GM21737 (cell line): ENCODE data around the gene SLC16A5.
"Not testable (repeated sequence)": the region's sequence is repeated elsewhere in the genome, so short reads cannot be mapped to it uniquely, and the experiment has no call there.

Experiments used
- ATAC-seq: cut with Tn5 transposase; IDR thresholded peaks from one replicate; pipeline ENCODE4 v1.9.1; 2021; ENCODE audit warnings: mild to moderate bottlenecking, moderate library complexity; ENCODE audit not compliant: unreplicated experiment

Gene SLC16A5

GRCh38 chr17:75109407-75110233, 21.9 kb downstream of the SLC16A5 start, which contains the start of gene ARMC7:
ARMC7 (plus strand) TSS chr17:75109969; CDS start chr17:75110289, 320 bp downstream.
- peak; percentile 53 for ATAC-seq

DNA sequence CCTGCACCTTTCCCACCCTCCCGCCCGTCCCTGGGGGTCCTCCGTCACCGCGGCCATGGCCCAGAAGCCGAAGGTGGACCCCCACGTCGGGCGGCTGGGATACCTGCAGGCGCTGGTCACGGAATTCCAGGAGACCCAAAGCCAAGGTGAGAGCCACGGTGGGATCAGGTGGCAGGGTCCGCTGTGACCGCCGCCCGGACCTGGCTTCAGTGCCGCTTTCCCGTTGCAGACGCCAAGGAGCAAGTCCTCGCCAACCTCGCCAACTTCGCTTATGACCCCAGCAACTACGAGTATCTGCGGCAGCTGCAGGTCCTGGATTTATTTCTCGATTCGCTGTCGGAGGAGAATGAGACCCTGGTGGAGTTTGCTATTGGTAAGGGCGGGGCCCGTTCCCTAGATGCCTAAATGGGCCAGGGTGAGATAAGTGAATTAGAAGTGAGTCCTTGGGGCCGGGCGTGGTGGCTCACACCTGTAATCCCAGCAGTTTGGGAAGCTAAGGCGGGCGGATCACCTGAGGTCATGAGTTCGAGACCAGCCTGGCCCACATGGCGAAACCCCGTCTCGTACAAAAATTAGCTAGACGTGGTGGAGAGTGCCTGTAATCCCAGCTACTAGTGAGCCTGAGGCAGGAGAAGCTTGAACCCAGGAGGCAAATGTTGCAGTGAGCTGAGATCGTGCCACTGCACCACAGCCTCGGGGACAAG, 22.6 kb downstream of the SLC16A5 start:
- no peak for ATAC-seq

GRCh38 chr17:75111777-75112335, 24.1 kb downstream of the SLC16A5 start:
- ATAC-seq, result no peak

DNA sequence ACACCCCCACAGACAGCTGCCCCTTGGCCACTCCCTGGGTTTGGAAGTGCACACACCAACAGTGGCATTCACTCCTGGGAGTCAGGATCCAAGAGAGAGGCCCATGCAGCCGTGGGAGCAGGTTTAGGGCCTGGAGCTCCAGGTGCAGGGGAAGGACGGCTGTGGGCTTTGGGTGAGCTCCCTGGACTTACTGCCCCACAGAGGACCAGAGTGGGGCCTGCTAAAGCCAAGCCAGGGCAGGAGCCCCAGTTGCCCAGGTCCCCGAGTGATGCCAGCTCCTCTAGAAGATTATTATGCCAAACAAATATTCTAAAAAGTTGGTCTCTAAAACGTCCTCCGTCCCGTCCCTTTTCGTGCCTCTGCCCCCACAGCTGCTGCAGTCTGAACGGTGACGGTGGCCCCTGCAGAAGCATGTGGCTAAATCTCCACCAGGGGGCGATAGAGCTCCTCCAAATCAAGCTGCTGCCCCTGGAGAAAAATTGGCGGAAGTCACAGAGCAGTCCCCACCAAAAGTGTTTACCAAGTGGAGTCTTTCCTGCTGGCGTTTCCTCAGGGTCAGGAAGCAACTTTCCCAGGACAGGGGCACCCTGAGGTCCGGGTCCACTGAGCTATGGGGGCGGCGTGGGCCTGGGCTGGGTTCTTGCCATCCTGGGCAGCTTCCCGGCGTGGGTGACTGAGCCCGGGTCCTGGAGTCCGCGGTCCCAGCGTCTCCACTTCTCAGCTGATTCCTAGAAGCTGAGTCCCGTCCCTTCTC, 26.2 kb downstream of the SLC16A5 start:
- ATAC-seq, result no peak

GRCh38 chr17:75114552-75115314, 27.0 kb downstream of the SLC16A5 start:
- no peak for ATAC-seq

- ATAC-seq, result no peak
Measured at GRCh38 chr17:75115555-75115954, 27.8 kb downstream of the SLC16A5 start.

- no peak for ATAC-seq
Measured at GRCh38 chr17:75116737-75117136, 29.0 kb downstream of the SLC16A5 start.

DNA sequence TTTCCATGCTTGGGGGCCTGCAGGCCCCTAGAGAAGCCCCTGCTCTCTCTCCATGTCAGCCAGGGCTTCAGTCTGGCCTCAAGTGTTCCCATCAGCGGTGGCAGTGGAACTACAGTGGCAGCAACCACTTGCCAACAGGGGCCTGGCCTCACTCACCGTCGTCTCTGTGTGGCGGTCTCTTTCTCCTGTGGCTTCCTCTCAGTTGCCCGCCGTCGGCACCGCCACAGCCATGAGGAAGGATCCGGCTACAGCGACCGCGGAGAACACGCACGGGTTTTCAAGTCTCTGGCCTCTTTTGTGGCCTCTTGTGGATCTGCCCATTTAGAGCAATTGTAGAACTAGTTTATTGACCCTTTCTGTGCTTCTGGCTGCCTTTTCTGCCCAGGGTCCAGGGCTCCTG, 30.6 kb downstream of the SLC16A5 start:
- no peak for ATAC-seq

GRCh38 chr17:75124041-75124818, 36.5 kb downstream of the SLC16A5 start:
- ATAC-seq, result no peak

GRCh38 chr17:75124819-75125162, 37.0 kb downstream of the SLC16A5 start:
- ATAC-seq, result no peak

- no peak for ATAC-seq
Measured at GRCh38 chr17:75125984-75126383, 38.2 kb downstream of the SLC16A5 start.

DNA sequence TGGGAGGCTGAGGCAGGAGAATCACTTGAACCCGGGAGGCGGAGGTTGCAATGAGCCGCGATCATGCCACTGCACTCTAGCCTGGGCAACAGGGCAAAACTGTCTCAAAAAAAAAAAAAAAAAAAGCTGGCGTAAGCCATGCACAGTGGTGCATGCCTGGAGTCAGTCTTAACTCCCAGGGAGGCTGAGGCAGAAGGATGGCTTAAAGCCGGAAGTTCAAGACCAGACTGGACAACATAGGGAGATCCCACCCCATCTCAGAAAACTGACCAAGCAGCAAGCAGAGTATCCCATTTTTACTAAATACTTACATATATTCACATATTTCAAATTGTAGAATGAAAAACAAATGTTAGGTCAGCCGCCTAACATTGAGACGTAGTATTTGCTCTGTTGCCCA, 39.2 kb downstream of the SLC16A5 start:
- ATAC-seq, result no peak

- not testable (repeated sequence) for ATAC-seq
Measured at GRCh38 chr17:75127936-75128335, 40.2 kb downstream of the SLC16A5 start.

DNA sequence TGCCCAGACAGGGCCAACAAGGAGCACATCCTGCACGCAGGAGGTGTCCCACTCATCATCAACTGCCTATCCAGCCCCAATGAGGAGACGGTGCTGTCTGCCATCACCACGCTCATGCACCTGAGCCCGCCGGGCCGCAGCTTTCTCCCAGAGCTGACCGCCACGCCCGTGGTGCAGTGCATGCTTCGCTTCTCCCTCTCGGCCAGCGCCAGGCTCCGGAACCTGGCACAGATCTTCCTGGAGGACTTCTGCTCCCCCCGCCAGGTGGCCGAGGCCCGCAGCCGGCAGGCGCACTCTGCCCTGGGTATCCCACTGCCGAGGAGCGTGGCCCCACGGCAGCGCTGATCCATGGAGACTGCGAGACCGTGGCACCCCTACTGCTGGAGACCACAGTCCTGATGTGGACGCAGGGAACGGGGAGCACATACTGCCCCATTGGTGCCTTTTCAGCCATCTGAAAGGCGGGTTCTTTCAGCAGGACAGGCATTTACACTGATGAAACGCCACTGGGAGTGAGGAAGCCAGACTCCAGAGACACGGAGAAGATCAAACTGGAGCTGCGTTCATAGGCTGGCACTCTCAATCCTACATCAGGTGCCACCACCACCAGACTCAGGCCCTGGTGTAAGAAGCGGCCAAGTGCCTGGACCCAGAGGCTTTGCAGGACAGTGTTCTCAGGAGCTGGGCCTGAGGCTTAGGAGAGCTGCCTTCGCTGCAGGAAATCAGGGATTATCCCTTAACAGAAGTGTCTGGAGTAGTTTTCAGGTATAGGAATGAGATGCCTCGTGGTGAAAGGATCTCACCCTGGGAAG, 41.1 kb downstream of the SLC16A5 start:
- no peak for ATAC-seq

- ATAC-seq, result no peak
Measured at GRCh38 chr17:75129576-75129975, 41.8 kb downstream of the SLC16A5 start.

DNA sequence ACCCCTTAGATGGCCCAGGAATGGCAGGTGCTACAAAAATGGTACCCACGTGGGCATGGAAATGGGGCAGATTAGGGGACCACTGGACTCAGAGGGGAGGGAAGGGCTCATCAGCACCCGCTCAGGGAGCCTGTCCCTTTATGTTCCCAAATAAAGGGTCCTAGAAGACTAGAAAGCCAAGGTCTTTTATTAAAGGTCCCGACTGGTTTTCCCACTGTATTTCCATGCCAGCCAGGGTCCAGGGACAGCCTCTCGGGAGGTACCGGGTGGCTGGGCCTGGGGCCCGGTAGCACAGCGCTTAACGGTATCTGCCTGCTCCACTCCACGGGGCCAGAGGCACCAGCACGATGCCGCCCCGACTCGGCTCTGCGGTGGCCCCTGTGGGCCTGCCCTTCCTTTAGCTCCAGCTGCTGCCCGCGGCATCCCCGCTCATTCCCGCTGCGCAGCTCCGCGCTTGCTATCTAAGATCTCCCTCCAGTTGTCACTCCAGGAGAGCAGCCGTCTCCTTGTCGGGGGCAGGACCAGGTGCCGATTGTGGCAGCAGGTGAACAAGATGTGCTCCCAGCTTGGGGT, 42.4 kb downstream of the SLC16A5 start:
- ATAC-seq, result no peak

GRCh38 chr17:75130632-75131277, 43.0 kb downstream of the SLC16A5 start:
- no peak for ATAC-seq
